Ishikawa (cell line): ENCODE measurements around the gene COIL.

Source experiments
- CEBPB ChIP-seq: IDR thresholded peaks from 2 replicates; pipeline ENCODE4 v1.6.1; 2012
- CREB1 ChIP-seq: IDR thresholded peaks from 2 replicates; pipeline ENCODE4 v1.6.1; 2012; ENCODE audit warnings: low read depth
- EGR1 ChIP-seq: IDR thresholded peaks from 2 replicates; pipeline ENCODE4 v1.6.1; 2012
- EP300 ChIP-seq: IDR thresholded peaks from 2 replicates; pipeline ENCODE4 v1.6.1; 2012; ENCODE audit warnings: borderline replicate concordance
- FOXM1 ChIP-seq: IDR thresholded peaks from 2 replicates; pipeline ENCODE4 v1.6.1; 2012; ENCODE audit warnings: low read depth, borderline replicate concordance
- MAX ChIP-seq: IDR thresholded peaks from 2 replicates; pipeline ENCODE4 v1.6.1; 2012
- NFIC ChIP-seq: IDR thresholded peaks from 2 replicates; pipeline ENCODE4 v1.6.1; 2012
- RAD21 ChIP-seq: IDR thresholded peaks from 2 replicates; pipeline ENCODE4 v1.6.1; 2012; ENCODE audit warnings: low read depth
- REST ChIP-seq: IDR thresholded peaks from 2 replicates; pipeline ENCODE4 v1.6.1; 2012; ENCODE audit warnings: low read depth, mild to moderate bottlenecking
- TAF1 ChIP-seq: IDR thresholded peaks from 2 replicates; pipeline ENCODE4 v1.6.1; 2012; ENCODE audit warnings: low read depth, mild to moderate bottlenecking
- TCF12 ChIP-seq: IDR thresholded peaks from 2 replicates; pipeline ENCODE4 v1.6.1; 2012; ENCODE audit warnings: low read depth
- TEAD4 ChIP-seq: IDR thresholded peaks from 2 replicates; pipeline ENCODE4 v1.6.1; 2012
- USF1 ChIP-seq: IDR thresholded peaks from 2 replicates; pipeline ENCODE4 v1.6.1; 2012
- YY1 ChIP-seq: IDR thresholded peaks from 2 replicates; pipeline ENCODE4 v1.6.1; 2012; ENCODE audit warnings: low read depth
- ZBTB7A ChIP-seq: IDR thresholded peaks from 2 replicates; pipeline ENCODE4 v1.6.1; 2012; ENCODE audit warnings: low read depth

Gene COIL

GRCh38 chr17:56914581-56915273, 46.1 kb downstream of the COIL start:
- TF ChIP-seq ZBTB7A (no peak), TCF12 (no peak), YY1 (no peak), TAF1 (no peak), MAX (no peak), RAD21 (no peak), NFIC (no peak), TEAD4 (no peak), EP300 (no peak), CEBPB (no peak), REST (no peak), EGR1 (no peak), USF1 (no peak), FOXM1 (no peak), CREB1 (no peak)

- no peak for TF ChIP-seq CREB1
- TF ChIP-seq RAD21: no peak
- TF ChIP-seq MAX: peak; percentile 45; the same call in 1 of the 2 replicates
- TF ChIP-seq TEAD4: 0 out of 2 replicates have a peak, but pooled peaks have one; percentile 9
- peak; percentile 14; the same call in 1 of the 2 replicates for TF ChIP-seq EP300
- TF ChIP-seq EGR1: no peak
- no peak for TF ChIP-seq CEBPB
- TF ChIP-seq FOXM1: no peak
- TF ChIP-seq TCF12: 0 out of 2 replicates have a peak, but pooled peaks have one; percentile 56
- peak; percentile 57; the same call in 1 of the 2 replicates for TF ChIP-seq YY1
- peak; percentile 23; the same call in 1 of the 2 replicates for TF ChIP-seq ZBTB7A
- TF ChIP-seq USF1: peak; percentile 96
- TF ChIP-seq TAF1: peak; percentile 94
- no peak for TF ChIP-seq REST
- no peak for TF ChIP-seq NFIC
Measured at GRCh38 chr17:56913867-56914580, 46.8 kb downstream of the COIL start, which contains the start of gene TRIM25. TSS of gene TRIM25 (minus strand) at chr17:56914049. CDS start at chr17:56913988, 61 bp downstream.

GRCh38 chr17:56913353-56913866, 47.4 kb downstream of the COIL start:
- TF ChIP-seq TAF1 (no peak), CREB1 (no peak), EP300 (no peak), FOXM1 (no peak), TEAD4 (no peak), ZBTB7A (no peak), USF1 (0 out of 2 replicates have a peak, but pooled peaks have one; percentile 13), YY1 (no peak), TCF12 (no peak), MAX (peak; percentile 84)

- no peak for TF ChIP-seq YY1
- TF ChIP-seq RAD21: no peak
- no peak for TF ChIP-seq REST
- no peak for TF ChIP-seq EP300
- TF ChIP-seq TEAD4: no peak
- TF ChIP-seq CEBPB: no peak
- no peak for TF ChIP-seq MAX
- TF ChIP-seq USF1: no peak
- TF ChIP-seq NFIC: no peak
- no peak for TF ChIP-seq CREB1
- TF ChIP-seq TCF12: no peak
- TF ChIP-seq ZBTB7A: no peak
- no peak for TF ChIP-seq EGR1
- no peak for TF ChIP-seq FOXM1
- no peak for TF ChIP-seq TAF1
Measured at GRCh38 chr17:56913000-56913311, 47.9 kb downstream of the COIL start.
